Choroid plexus epithelial cell (primary cell): ENCODE data around the gene MRAS.

ENCODE experiments used
- DNase-seq: peaks from one replicate; pipeline ENCODE4 v3.0.0-alpha.2; 2010; ENCODE audit warnings: low read depth
- H3K4me3 ChIP-seq: 2 replicates; pipeline ENCODE4 v1.5.1; 2011; ENCODE audit warnings: low read depth, mild to moderate bottlenecking, control low read depth, low read length, moderate library complexity
- TF ChIP-seq, protein P1 (sequence below): conservative IDR thresholded peaks from 2 replicates; pipeline ENCODE4 v1.5.1; 2011; ENCODE audit warnings: low read depth, mild to moderate bottlenecking, control low read depth, inconsistent platforms, low read length, moderate library complexity

The MRAS gene

DNA sequence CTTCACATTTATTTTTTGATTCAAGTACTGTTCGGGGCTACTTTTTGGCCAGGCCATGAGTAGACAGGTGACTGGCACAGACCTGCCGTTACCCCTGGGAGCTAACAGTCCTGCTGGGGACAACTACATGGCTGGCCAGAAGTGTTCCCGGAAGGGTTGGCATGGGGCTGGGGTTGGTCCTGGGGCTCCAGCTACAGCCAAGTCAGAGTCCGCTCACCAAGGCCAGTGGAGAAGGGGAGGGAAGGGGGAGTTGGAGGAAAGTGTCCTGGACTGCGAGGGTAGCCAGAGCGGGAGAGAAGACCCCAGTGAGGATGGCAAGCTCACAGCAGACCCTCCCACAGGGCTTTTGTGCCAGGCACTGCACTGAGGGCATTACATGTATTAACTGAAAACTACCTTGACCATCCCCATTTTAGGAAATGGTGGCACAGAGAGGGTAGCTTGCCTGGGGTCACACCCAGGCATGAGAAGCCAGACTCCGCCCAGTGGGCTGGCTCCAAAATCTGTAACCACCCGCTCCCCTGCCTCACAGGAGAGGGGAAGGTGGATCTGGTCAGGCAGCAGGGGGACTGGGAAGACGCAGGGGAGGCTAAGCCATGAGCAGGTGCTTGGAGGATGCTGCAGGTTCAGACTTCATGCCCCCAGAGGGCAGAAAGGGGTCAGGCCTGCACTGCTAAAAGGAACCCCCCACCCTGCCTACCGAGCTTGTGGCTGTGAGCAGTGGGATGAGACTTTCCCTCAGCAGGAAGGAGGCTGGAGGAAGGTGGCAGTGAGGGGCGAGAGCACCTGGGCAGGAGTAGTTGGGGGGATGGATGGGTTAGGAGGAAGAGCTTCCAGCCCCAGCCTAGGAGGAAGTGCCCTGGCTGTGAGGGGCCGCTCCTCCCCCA lies 47.7 kb downstream of the MRAS start:
- TF ChIP-seq, protein P1, sequence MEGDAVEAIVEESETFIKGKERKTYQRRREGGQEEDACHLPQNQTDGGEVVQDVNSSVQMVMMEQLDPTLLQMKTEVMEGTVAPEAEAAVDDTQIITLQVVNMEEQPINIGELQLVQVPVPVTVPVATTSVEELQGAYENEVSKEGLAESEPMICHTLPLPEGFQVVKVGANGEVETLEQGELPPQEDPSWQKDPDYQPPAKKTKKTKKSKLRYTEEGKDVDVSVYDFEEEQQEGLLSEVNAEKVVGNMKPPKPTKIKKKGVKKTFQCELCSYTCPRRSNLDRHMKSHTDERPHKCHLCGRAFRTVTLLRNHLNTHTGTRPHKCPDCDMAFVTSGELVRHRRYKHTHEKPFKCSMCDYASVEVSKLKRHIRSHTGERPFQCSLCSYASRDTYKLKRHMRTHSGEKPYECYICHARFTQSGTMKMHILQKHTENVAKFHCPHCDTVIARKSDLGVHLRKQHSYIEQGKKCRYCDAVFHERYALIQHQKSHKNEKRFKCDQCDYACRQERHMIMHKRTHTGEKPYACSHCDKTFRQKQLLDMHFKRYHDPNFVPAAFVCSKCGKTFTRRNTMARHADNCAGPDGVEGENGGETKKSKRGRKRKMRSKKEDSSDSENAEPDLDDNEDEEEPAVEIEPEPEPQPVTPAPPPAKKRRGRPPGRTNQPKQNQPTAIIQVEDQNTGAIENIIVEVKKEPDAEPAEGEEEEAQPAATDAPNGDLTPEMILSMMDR, result no peak
- H3K4me3 ChIP-seq, result no peak overlapping the region
- no peak for DNase-seq

GRCh38 chr3:138396752-138397410 lies 48.5 kb downstream of the MRAS start:
- no peak overlapping the region for H3K4me3 ChIP-seq
- TF ChIP-seq, protein P1, result no peak
- DNase-seq, result no peak

- DNase-seq, result no peak
- TF ChIP-seq, protein P1, result peak; percentile 33
- no peak overlapping the region for H3K4me3 ChIP-seq
Measured at GRCh38 chr3:138397983-138398382, 49.6 kb downstream of the MRAS start.

DNA sequence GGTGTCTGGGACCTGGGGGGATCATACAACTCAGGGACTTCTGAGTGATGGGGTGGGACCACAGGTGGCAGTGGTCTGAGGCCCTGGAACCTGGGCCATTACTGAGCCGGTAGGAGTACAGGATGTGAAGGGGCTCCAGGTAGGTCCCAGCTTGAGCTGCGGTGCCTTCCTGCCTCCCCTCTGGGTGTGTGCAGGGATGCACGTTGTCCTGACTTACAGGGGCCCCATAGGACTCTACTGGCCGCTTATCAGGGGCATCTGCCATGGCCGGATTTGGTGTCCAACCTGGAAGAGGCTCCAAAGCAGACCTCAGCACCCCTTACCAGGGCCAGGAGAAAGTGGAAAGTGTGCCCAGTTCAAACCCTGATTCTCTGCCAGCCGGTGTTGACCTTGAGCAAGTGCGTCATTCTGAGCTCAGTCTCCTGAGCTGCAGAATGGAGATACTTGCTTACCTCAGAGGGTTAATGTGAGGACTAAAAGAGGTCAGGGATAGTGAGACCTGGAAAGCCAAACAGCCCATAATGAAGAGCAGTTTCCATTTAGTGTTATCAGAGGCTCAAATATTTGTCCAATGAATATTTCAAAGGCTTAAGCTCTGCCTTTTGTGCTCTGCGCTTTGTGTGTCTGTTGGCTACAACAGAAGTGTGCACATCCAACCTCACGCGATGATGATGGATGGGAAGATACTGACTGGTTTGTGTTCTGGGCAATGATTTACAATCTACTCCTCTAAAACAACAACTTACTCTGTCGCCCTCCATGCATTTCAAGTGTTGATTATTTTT lies 50.6 kb downstream of the MRAS start:
- no peak for DNase-seq
- no peak overlapping the region for H3K4me3 ChIP-seq
- TF ChIP-seq, protein P1, result no peak

GRCh38 chr3:138399766-138400165 lies 51.4 kb downstream of the MRAS start:
- TF ChIP-seq, protein P1, result no peak
- no peak overlapping the region for H3K4me3 ChIP-seq
- no peak for DNase-seq

- TF ChIP-seq, protein P1, result no peak
- no peak overlapping the region for H3K4me3 ChIP-seq
- DNase-seq, result no peak
Measured at GRCh38 chr3:138400651-138401070, 52.3 kb downstream of the MRAS start.
